ENCODE data around the gene XRCC2. TPM values are rescaled to one million over a fixed set of nuclear protein-coding genes. Genes with fewer than 3 reads are reported as not detected.

Gene XRCC2
- total and polyA plus RNA-seq, 7 donors, result 0.01 to 0.55 (median 0.16) TPM

GRCh38 chr7:152641384-152641783 is 34.6 kb downstream of the XRCC2 start:
- intact Hi-C loops (cut with DNase I), result no loop called here
- no peaks in the 10 kb centered on the region for H3K36me3 ChIP-seq (ENCODE audit: insufficient read depth in 1 of 2, low read depth in 1 of 2)
- WGBS, 3 donors, result 88 to 94% (median 93%) methylated on average over 6 of the region's 6 CpGs

GRCh38 chr7:152640829-152641228 is 35.1 kb downstream of the XRCC2 start:
- Histone ChIP-seq H3K36me3 (ENCODE audit: insufficient read depth in 1 of 2, low read depth in 1 of 2) (no peaks in the 10 kb centered on the region), H3K4me3 (no peak overlapping the region), H3K27me3 (ENCODE audit: insufficient read depth in 3 of 3, low read length in 2 of 3) (no peaks in the 10 kb centered on the region), H3K9me3 (no peaks in the 10 kb centered on the region), H3K4me1 (no peaks in the 10 kb centered on the region), H3K27ac (no peak overlapping the region)
- intact Hi-C loops (cut with DNase I), result no loop called here
- no peak for TF ChIP-seq CTCF (IDR thresholded peaks at IDR 0.05)
- WGBS, 3 donors, result 71 to 74% (median 71%) methylated on average over 6 of the region's 6 CpGs
- no peak for DNase-seq
- ATAC-seq, result no peak

More at GRCh38 chr7:152641384-152641783, 34.6 kb downstream of the XRCC2 start:
- ATAC-seq (no peak), DNase-seq (no peak)
- Histone ChIP-seq H3K9me3 (no peaks in the 10 kb centered on the region), H3K27ac (no peak overlapping the region), H3K27me3 (ENCODE audit: insufficient read depth in 3 of 3, low read length in 2 of 3) (no peaks in the 10 kb centered on the region), H3K4me3 (no peak overlapping the region), H3K4me1 (no peaks in the 10 kb centered on the region)
- TF ChIP-seq CTCF (IDR thresholded peaks at IDR 0.05), result no peak

GRCh38 chr7:152637920-152638580 is 37.9 kb downstream of the XRCC2 start:
- no peaks in the 10 kb centered on the region for H3K4me1 ChIP-seq
- H3K36me3 ChIP-seq (ENCODE audit: insufficient read depth in 1 of 2, low read depth in 1 of 2), result no peaks in the 10 kb centered on the region
- no peak overlapping the region for H3K27ac ChIP-seq
- intact Hi-C loops (cut with DNase I), result no loop called here
- ATAC-seq, result no peak
- H3K4me3 ChIP-seq, result no peak overlapping the region
- no peak for TF ChIP-seq CTCF (IDR thresholded peaks at IDR 0.05)
- DNase-seq, result no peak
- H3K9me3 ChIP-seq, result no peaks in the 10 kb centered on the region
- 81 to 84% (median 83%) methylated on average over 7 of the region's 7 CpGs for WGBS, 3 donors
- H3K27me3 ChIP-seq (ENCODE audit: insufficient read depth in 3 of 3, low read length in 2 of 3), result no peaks in the 10 kb centered on the region

- Histone ChIP-seq H3K27me3 (ENCODE audit: insufficient read depth in 3 of 3, low read length in 2 of 3) (no peaks in the 10 kb centered on the region), H3K36me3 (ENCODE audit: insufficient read depth in 1 of 2, low read depth in 1 of 2) (no peaks in the 10 kb centered on the region), H3K4me3 (no peak overlapping the region), H3K4me1 (no peaks in the 10 kb centered on the region), H3K9me3 (no peaks in the 10 kb centered on the region), H3K27ac (no peak overlapping the region)
- no peak for ATAC-seq
- DNase-seq, result no peak
- WGBS, 3 donors, result 75 to 81% (median 76%) methylated on average over 1 of the region's 1 CpG
- TF ChIP-seq CTCF (IDR thresholded peaks at IDR 0.05), result no peak
- intact Hi-C loops (cut with DNase I), result no loop called here
Observed at GRCh38 chr7:152637161-152637560, 38.8 kb downstream of the XRCC2 start.

GRCh38 chr7:152636441-152636840 is 39.5 kb downstream of the XRCC2 start:
- H3K27me3 ChIP-seq (ENCODE audit: insufficient read depth in 3 of 3, low read length in 2 of 3), result no peaks in the 10 kb centered on the region
- no peak overlapping the region for H3K27ac ChIP-seq
- TF ChIP-seq CTCF (IDR thresholded peaks at IDR 0.05), result no peak
- no peaks in the 10 kb centered on the region for H3K4me1 ChIP-seq
- no peaks in the 10 kb centered on the region for H3K9me3 ChIP-seq
- ATAC-seq, result no peak
- 41 to 49% (median 44%) methylated on average over 6 of the region's 6 CpGs for WGBS, 3 donors
- DNase-seq, result no peak
- H3K36me3 ChIP-seq (ENCODE audit: insufficient read depth in 1 of 2, low read depth in 1 of 2), result no peaks in the 10 kb centered on the region
- intact Hi-C loops (cut with DNase I), result no loop called here
- H3K4me3 ChIP-seq, result no peak overlapping the region
